ENCODE data around the gene CTNNA3.

CTNNA3 gene

GRCh38 chr10:66273966-66274519, 1422.0 kb downstream of the CTNNA3 start:
- FAIRE-seq, result no peak

GRCh38 chr10:66265398-66265797, 1430.6 kb downstream of the CTNNA3 start:
- no peak for FAIRE-seq

DNA sequence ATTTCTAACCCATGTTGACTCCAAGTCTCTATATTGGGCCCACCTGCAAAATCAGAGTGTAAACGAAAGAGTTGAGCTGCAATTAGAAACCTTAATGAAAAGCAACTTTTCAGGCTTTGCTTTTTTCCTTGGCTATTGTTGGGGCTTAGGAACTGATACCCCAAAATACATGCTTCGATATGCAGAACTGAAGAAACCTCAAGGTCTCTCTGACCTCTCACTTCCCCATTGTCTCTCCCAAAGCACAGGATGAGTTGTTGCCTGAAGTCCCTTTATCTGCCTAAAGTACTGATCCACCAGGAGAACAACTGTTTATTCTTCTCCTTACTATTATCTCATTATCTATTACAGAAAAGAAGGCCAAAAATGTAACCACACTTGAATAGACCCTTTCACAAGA, 1436.2 kb downstream of the CTNNA3 start:
- FAIRE-seq, result no peak

DNA sequence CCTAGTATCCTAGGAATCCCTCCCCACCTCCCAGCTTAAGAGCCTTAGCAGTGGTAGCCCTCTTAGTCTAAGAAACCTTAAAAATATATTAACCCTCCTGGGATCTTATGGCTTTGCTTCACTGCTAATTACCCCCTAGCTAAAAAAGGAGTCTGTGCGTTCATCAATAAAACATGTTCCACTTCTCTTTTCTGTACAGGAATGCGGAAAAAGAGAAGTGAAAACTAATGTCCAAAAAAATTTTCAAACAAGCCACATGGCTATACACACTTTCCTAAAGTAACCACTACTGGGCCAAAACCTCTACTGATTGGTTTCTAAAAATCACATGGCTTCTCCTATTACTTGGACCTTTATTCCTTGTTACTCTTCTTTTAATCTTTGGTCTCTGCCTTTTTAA, 1437.3 kb downstream of the CTNNA3 start:
- no peak for FAIRE-seq

- FAIRE-seq, result no peak
Measured at GRCh38 chr10:66257801-66258200, 1438.2 kb downstream of the CTNNA3 start.

- FAIRE-seq, result no peak
Measured at GRCh38 chr10:66252986-66253385, 1443.0 kb downstream of the CTNNA3 start.

DNA sequence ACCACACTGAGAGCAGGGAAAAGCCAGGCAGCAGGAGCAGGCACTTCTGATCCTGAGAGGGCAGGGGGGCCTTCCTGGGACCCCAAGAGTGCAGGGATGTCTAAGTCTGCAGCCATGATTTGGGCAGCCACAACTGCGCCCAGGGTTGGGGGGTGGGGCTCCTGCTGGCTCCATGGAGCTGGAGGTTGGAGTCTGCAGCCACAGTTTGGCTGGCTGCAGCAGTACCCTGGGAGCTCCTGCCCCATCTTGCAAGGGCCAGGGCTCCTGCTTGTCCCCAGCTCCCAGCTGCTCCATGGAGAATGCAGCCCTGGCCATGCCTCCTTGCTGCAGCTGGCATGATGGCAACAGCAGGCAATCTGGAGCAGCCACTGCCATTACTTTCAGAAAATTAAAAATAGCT, 1449.8 kb downstream of the CTNNA3 start:
- FAIRE-seq, result no peak

DNA sequence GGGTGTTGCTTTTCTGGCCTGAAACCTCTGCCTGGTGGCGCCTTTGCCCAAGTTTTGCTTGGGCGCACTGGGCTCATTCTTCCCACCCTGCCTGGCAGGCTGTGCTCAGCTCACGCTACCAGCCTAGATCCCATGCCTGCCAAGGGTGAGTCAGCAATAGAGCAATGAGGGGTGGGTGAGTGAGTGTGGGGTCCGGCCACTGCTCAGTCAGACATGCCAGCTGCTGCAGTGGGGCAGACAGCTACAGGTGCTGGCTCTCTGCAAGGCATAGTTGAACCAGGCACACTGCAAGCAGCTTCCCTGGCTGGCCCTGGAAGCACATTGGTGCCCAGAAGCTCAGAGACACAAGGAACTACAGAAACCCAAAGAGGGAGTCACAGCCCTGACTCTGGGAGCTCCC, 1451.0 kb downstream of the CTNNA3 start:
- no peak for FAIRE-seq

GRCh38 chr10:66242885-66243284, 1453.1 kb downstream of the CTNNA3 start:
- no peak for FAIRE-seq

GRCh38 chr10:66239062-66239461, 1456.9 kb downstream of the CTNNA3 start:
- FAIRE-seq, result peak; percentile 64

GRCh38 chr10:66238343-66238742, 1457.7 kb downstream of the CTNNA3 start:
- no peak for FAIRE-seq

- FAIRE-seq, result no peak
Measured at GRCh38 chr10:66234872-66235271, 1461.1 kb downstream of the CTNNA3 start.

- FAIRE-seq, result no peak
Measured at GRCh38 chr10:66228887-66229286, 1467.1 kb downstream of the CTNNA3 start.

DNA sequence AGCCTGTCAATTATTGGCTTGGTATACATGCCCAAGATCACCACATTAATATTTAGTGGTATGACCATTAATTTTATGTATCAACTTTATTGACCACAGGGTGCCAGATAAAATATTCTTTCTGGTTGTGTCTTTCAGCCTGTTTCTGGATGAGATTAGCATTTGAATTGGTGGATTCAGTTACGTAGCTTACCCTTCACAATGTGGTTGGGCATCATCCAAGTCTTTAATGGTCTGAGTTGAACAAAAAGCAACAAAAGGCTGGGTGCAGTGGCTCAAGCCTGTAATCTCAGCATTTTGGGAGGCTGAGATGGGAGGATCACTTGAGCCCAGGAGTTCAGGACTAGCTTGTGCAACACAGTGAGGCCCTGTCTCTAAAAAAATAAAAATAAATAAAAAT, 1472.3 kb downstream of the CTNNA3 start:
- FAIRE-seq, result no peak

DNA sequence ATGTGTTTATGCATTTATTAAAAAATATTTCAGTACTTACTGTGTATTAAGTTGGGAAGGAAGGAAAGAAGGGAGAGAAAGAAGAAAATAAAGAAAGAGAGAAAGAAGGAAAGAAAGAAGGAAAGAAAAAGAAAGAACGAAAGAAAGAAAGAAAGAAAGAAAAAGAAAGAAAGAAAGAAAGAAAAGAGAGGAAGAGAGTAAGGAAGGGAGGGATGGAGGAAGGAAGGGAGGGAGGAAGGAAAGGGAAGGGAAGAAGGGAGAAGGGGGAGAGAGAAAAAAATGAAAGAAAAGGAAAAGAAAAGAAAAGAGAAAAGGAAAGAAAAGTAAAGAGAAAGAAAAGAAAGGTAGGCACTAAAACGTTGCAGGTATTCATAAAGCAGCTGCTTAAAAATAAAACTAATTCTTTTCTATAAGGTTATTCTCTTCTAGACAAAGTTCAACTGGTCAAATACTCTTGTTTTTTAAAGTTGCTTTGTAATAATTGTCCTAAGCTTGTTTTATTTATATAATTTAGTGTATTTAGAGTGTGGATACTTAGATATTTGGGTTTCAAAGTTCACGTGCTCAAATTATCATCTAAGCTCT, 1473.4 kb downstream of the CTNNA3 start:
- no peak for FAIRE-seq

GRCh38 chr10:66218981-66219587, 1476.9 kb downstream of the CTNNA3 start:
- FAIRE-seq, result no peak

DNA sequence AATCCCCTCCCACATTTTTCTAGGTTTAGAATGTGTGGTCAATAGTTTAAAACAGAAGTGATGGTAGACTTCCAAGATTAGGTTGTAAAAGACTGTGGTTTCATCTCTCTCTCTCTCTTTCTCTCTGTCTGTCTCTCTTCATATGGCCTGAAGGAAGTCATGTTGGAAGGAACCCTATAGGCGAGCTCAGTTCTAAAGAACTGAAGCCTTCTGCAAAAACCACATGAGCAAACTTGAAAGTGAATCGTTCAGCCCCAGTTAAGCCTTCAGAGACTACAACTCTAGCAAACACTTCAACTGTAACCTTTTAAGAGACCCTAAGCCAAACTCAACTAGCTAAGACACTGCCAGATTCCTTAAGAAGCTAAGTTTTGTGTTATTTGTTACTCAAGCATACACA, 1477.7 kb downstream of the CTNNA3 start:
- no peak for FAIRE-seq

DNA sequence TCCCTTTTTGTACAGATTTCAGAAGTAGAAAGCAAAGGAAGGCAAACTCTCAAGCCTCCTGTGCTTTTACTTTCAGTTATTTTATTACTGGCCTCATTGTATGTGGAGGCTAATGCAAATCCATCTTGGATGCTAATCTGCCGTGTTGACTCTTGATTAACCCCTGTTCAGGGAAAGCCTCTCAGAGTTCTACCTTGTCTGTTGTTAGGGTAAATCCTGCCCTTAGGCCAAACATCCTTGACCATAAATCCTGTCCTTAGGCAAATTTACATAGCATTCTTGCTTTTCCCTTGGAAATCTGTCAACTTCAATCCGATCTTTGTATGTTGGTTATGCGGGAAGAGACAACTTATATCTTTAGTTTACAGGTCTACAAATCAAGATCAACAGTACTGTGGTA, 1480.1 kb downstream of the CTNNA3 start:
- FAIRE-seq, result no peak

- FAIRE-seq, result no peak
Measured at GRCh38 chr10:66214721-66215404, 1481.1 kb downstream of the CTNNA3 start.

DNA sequence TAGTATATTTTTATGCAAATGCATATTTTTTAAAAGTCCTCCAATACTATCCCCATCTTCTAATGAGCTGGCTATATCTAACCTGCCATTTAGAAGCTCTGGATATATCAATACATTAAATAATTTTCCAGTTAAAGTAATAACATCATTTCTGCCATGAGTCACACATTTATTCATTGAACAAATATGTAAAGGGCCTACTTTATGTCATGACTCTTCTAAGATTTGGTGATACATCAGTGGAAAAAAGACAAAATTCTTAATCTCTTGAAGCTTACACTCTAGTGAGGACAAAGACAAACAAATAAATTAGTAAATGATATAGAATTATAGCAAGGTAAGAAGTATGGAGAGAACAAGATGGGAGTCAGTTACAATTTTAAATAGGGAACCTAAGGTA, 1487.0 kb downstream of the CTNNA3 start:
- FAIRE-seq, result no peak

GRCh38 chr10:66204838-66205237, 1491.2 kb downstream of the CTNNA3 start:
- no peak for FAIRE-seq

DNA sequence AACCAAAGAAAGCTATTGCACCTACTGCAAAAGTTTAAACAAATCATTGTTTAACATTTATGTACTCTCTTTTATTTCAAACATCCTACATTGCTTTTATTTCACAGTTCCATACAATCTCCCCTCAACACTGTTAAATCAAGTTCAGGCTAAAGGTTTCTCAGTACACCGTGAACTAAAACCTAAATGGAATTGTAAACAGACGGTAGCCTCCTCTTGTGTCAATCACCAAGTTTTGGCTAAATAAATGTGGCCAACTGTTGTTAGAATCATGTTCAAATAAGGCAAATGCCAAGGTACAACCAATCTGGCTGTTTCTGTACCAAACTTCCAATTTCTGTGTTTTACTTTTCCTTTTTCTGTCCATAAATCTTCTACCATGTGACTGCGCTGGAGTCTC, 1493.9 kb downstream of the CTNNA3 start:
- FAIRE-seq, result no peak

- peak; percentile 82 for FAIRE-seq
Measured at GRCh38 chr10:66192162-66192831, 1503.7 kb downstream of the CTNNA3 start.

DNA sequence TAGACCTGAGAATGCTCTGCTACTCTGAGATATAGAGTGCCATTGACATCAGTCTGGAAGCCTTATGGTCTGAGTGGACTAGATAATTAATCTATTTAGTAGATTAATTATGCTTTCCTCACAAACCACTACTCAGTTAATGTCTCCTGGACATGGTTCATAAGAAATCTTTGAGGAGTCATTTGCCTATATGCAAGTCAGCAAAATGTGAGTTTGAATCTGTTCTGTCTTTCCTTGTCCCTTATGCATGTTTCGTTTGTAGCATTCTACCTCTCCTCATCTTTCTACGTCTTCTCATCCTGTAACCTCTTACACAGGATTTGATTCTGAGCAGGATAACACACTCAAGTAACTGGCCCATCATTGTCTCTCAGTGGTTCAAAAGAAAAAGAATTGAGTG, 1505.6 kb downstream of the CTNNA3 start:
- no peak for FAIRE-seq
